HFF-Myc (cell line): ENCODE results near the gene SH3RF3.

Experiments
- DNase-seq: peaks from one replicate; pipeline ENCODE4 v3.0.0-alpha.2; 2011; ENCODE audit warnings: low read depth; ENCODE audit errors: extremely low read depth
- H3K4me3 ChIP-seq: replicated peaks from 2 replicates; pipeline ENCODE4 v1.5.1; 2011; ENCODE audit warnings: low read depth, mild to moderate bottlenecking, control low read depth, low read length
- CTCF ChIP-seq: IDR thresholded peaks from 2 replicates; pipeline ENCODE4 v1.5.1; 2012; ENCODE audit warnings: mild to moderate bottlenecking, low read depth, low read length, control low read depth; ENCODE audit errors: missing control alignments

Gene SH3RF3

DNA sequence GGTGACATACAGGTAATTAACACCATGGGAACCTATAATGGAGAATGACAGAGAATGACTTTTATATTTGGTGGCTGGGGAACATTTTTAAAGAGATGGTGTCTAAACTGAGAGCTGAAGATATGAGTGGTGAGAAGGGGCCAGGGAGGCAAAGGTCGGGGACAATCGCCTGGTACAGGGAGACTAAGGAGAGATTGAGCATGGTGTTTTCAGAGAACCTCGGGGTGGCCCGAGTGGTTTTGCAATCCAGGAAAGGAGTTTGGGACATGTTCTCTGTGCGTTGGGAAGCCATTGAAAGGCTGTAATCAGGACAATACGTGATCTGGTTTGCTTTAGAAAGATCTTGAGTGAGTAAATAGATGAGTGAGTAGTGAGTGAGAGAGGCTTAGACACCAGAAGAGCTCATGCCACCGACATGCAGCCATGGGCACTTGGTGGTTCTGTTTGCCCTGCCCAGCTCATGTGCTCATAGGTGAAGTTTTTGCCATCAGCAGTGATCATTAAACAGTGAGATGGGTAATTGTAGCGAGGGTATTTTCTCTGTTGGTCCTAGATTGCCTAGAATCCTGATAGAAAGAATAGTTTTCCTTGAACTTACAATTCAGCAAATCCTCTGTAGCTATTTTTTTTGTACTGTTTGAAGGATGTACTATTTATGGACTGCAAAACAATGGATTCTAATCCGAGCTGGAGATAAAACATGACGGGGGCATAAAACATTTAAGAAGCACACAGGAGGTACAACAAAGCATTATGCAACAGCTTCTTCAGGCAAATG is 114.7 kb downstream of the SH3RF3 start:
- DNase-seq, result no peak
- H3K4me3 ChIP-seq, result no peak overlapping the region
- no peak for TF ChIP-seq CTCF

GRCh38 chr2:109244304-109244582 is 115.2 kb downstream of the SH3RF3 start:
- TF ChIP-seq CTCF, result no peak
- no peak for DNase-seq
- H3K4me3 ChIP-seq, result no peak overlapping the region

- no peak overlapping the region for H3K4me3 ChIP-seq
- DNase-seq, result no peak
- TF ChIP-seq CTCF, result no peak
Observed at GRCh38 chr2:109244750-109245382, 115.9 kb downstream of the SH3RF3 start.

DNA sequence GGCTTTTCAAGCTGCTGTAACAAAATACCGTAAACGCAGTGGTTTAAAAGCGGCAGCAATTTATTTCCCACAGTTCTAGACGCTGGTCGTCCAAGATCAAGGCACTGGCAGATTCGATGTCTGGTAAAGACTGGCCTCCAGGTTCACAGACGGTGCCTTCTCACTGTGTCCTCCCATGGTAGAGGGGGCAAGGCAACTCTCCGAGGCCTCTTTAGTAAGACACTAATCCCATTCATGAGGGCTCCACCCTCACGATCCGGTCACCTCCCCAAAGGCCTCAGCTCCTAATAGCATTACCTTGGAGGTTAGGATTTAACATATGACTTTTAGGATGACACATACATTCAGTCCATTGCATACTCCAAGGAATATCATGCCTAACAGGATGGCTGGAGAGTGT is 117.2 kb downstream of the SH3RF3 start:
- no peak overlapping the region for H3K4me3 ChIP-seq
- no peak for DNase-seq
- TF ChIP-seq CTCF, result no peak

DNA sequence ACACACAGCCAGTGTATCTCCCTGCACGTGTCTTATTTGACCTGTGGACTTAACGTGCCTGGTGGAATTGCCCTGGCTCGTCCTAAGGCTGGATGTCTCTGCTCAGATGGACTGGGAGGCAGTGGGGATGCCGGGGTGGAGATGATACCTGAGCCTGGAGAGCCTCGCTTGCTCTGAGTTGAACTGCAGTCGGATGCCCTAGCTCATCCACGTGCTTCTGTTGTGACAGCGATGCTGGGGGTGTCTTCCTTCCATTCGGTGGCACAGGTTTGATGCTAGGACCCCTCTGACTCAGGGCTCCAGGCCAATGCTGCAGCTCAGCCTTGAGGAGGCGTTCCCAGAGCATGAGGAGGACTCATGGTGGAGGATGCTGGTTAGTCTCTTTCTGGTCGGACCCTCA is 117.6 kb downstream of the SH3RF3 start:
- DNase-seq, result no peak
- no peak for TF ChIP-seq CTCF

DNA sequence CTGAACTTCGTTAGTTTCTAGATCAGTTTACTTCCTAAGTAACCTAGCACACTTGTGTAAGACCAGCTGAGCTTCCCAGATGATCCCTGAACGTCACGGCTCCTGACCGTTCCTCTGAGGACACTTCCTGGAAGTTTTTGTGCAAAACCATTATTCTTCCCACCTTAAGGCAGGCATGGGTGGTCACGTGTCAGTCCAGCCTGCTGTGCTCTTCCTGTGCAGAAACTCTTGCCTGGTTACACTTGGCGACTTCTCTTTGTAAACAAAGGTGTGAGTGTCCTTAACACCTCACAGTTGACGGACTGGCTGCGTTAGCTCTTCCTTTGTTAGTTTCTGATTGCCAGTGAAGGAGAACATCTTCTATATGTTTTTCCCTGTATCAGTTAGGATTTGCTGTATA is 118.3 kb downstream of the SH3RF3 start:
- no peak overlapping the region for H3K4me3 ChIP-seq
- no peak for TF ChIP-seq CTCF
- no peak for DNase-seq

More for the DNA sequence above, 117.6 kb downstream of the SH3RF3 start:
- H3K4me3 ChIP-seq, result no peak overlapping the region
